ENCODE results near the gene PLK1. TPM values are rescaled to one million over a fixed set of nuclear protein-coding genes. Genes with fewer than 3 reads are reported as not detected.

Gene PLK1
- polyA plus RNA-seq, 1 donor from 2014 or later, result 0.21 TPM

GRCh38 chr16:23689442-23690187 is 10.9 kb downstream of the PLK1 start:
- TF ChIP-seq SMC3 (conservative IDR thresholded peaks at IDR 0.05; ENCODE audit: poor library complexity) (no peak), POLR2AphosphoS5 (IDR thresholded peaks at IDR 0.05) (no peak), MXI1 (conservative IDR thresholded peaks at IDR 0.05; ENCODE audit: poor library complexity, severe bottlenecking) (no peak), EP300 (conservative IDR thresholded peaks at IDR 0.05; ENCODE audit: poor library complexity, severe bottlenecking) (no peak), CTCF (IDR thresholded peaks at IDR 0.05; ENCODE audit: poor library complexity, severe bottlenecking) (no peak), EZH2 (IDR thresholded peaks at IDR 0.05; ENCODE audit: borderline replicate concordance, insufficient read depth, low read length, poor library complexity, severe bottlenecking) (no peak), RAD21 (conservative IDR thresholded peaks at IDR 0.05) (no peak), TAF1 (IDR thresholded peaks at IDR 0.05; ENCODE audit: low read depth) (no peak), REST (IDR thresholded peaks at IDR 0.05; ENCODE audit: borderline replicate concordance) (no peak)
- Histone ChIP-seq H4K20me1 (ENCODE audit: insufficient read depth) (no peaks in the 10 kb centered on the region), H3K4me3 (ENCODE audit: low read length) (no peak overlapping the region), H3K9ac (ENCODE audit: low read length) (no peak overlapping the region), H3K9me3 (ENCODE audit: low read length) (no peaks in the 10 kb centered on the region), H3K9me2 (ENCODE audit: insufficient read depth, low read length) (no peaks in the 10 kb centered on the region), H3K36me3 (ENCODE audit: insufficient read depth, low read length) (peaks cover 8% of the 10 kb centered on the region), H3K79me2 (replicated peaks; ENCODE audit: insufficient read depth, low read length) (no peaks in the 10 kb centered on the region), H3K27ac (ENCODE audit: low read length) (no peak overlapping the region), H3K27me3 (ENCODE audit: insufficient read depth, low read depth, low read length) (no peaks in the 10 kb centered on the region), H2AFZ (ENCODE audit: low read depth, low read length) (no peak overlapping the region), H3F3A (ENCODE audit: insufficient read depth, low read length, poor library complexity, severe bottlenecking) (no peaks in the 10 kb centered on the region), H3K4me2 (ENCODE audit: low read length) (no peak overlapping the region)

GRCh38 chr16:23690771-23691482 is 12.2 kb downstream of the PLK1 start:
- Histone ChIP-seq H2AFZ (ENCODE audit: low read depth, low read length) (no peak overlapping the region), H3K27ac (ENCODE audit: low read length) (no peak overlapping the region), H3K4me2 (ENCODE audit: low read length) (no peak overlapping the region), H3K27me3 (ENCODE audit: insufficient read depth, low read depth, low read length) (no peaks in the 10 kb centered on the region), H3F3A (ENCODE audit: insufficient read depth, low read length, poor library complexity, severe bottlenecking) (no peaks in the 10 kb centered on the region), H3K79me2 (replicated peaks; ENCODE audit: insufficient read depth, low read length) (no peaks in the 10 kb centered on the region), H4K20me1 (ENCODE audit: insufficient read depth) (no peaks in the 10 kb centered on the region), H3K9me2 (ENCODE audit: insufficient read depth, low read length) (no peaks in the 10 kb centered on the region), H3K9me3 (ENCODE audit: low read length) (no peaks in the 10 kb centered on the region), H3K36me3 (ENCODE audit: insufficient read depth, low read length) (peaks cover 8% of the 10 kb centered on the region), H3K4me3 (ENCODE audit: low read length) (no peak overlapping the region), H3K9ac (ENCODE audit: low read length) (no peak overlapping the region)
- TF ChIP-seq SMC3 (conservative IDR thresholded peaks at IDR 0.05; ENCODE audit: poor library complexity) (no peak), EP300 (conservative IDR thresholded peaks at IDR 0.05; ENCODE audit: poor library complexity, severe bottlenecking) (no peak), REST (IDR thresholded peaks at IDR 0.05; ENCODE audit: borderline replicate concordance) (no peak), POLR2AphosphoS5 (IDR thresholded peaks at IDR 0.05) (no peak), MXI1 (conservative IDR thresholded peaks at IDR 0.05; ENCODE audit: poor library complexity, severe bottlenecking) (no peak), TAF1 (IDR thresholded peaks at IDR 0.05; ENCODE audit: low read depth) (no peak), EZH2 (IDR thresholded peaks at IDR 0.05; ENCODE audit: borderline replicate concordance, insufficient read depth, low read length, poor library complexity, severe bottlenecking) (no peak), RAD21 (conservative IDR thresholded peaks at IDR 0.05) (no peak), CTCF (IDR thresholded peaks at IDR 0.05; ENCODE audit: poor library complexity, severe bottlenecking) (no peak)

Data from neural cell (in vitro differentiated cells).